Endodermal cell (in vitro differentiated cells): ENCODE data around the gene NRIP2. TPM values are rescaled to one million over a fixed set of nuclear protein-coding genes. Genes with fewer than 3 reads are reported as not detected.

Source experiments
- DNase-seq: peaks from one replicate; pipeline ENCODE4 v3.0.0-alpha.2; 2017
- H3K27ac ChIP-seq: 2 replicates; pipeline ENCODE4 v1.5.1; 2013; ENCODE audit warnings: mild to moderate bottlenecking, low read depth, low read length, moderate library complexity
- H3K27me3 ChIP-seq: 2 replicates; pipeline ENCODE4 v1.6.1; 2013; ENCODE audit warnings: mild to moderate bottlenecking, low read length, moderate library complexity; ENCODE audit not compliant: insufficient read depth, control insufficient read depth, poor library complexity, severe bottlenecking
- H3K36me3 ChIP-seq: 2 replicates; pipeline ENCODE4 v1.7.0; 2013; ENCODE audit warnings: mild to moderate bottlenecking, low read length, moderate library complexity; ENCODE audit not compliant: control insufficient read depth, insufficient read depth
- H3K4me1 ChIP-seq: one replicate; pipeline ENCODE4 v1.7.0; 2013; ENCODE audit warnings: low read length; ENCODE audit not compliant: control insufficient read depth, insufficient read depth
- H3K4me3 ChIP-seq: 2 replicates; pipeline ENCODE4 v1.5.1; 2013; ENCODE audit warnings: mild to moderate bottlenecking, low read length, moderate library complexity
- H3K9ac ChIP-seq: 2 replicates; pipeline ENCODE4 v1.6.1; 2013; ENCODE audit warnings: mild to moderate bottlenecking, low read length, moderate library complexity; ENCODE audit not compliant: poor library complexity, severe bottlenecking; ENCODE audit errors: extremely low read depth
- H3K9me3 ChIP-seq: 2 replicates; pipeline ENCODE4 v1.6.1; 2013; ENCODE audit warnings: mild to moderate bottlenecking, low read length, moderate library complexity; ENCODE audit not compliant: control insufficient read depth
- H3K27ac Mint-ChIP-seq: 2 replicates; pipeline ENCODE4 v1.8.0; 2020; ENCODE audit warnings: mixed read lengths
- H3K27me3 Mint-ChIP-seq: 2 replicates; pipeline ENCODE4 v1.8.0; 2021; ENCODE audit warnings: mild to moderate bottlenecking, mixed read lengths; ENCODE audit not compliant: insufficient read depth
- H3K36me3 Mint-ChIP-seq: 2 replicates; pipeline ENCODE4 v1.8.0; 2020; ENCODE audit warnings: low read depth, mixed read lengths
- H3K4me1 Mint-ChIP-seq: 2 replicates; pipeline ENCODE4 v1.8.0; 2020; ENCODE audit warnings: mixed read lengths
- H3K4me3 Mint-ChIP-seq: 2 replicates; pipeline ENCODE4 v1.8.0; 2020; ENCODE audit warnings: mild to moderate bottlenecking, moderate library complexity, mixed read lengths
- H3K9me3 Mint-ChIP-seq: 2 replicates; pipeline ENCODE4 v1.8.0; 2020; ENCODE audit warnings: mild to moderate bottlenecking, mixed read lengths
- WGBS, 2 experiments: methylation state at CpG; one replicate each; pipeline versions ENCODE4 v1.1.5 to v1.1.7; 2013; ENCODE audit warnings: missing lambda C conversion rate in 2 of 2, mixed read lengths in 1 of 2; ENCODE audit not compliant: insufficient coverage in 1 of 2, insufficient read length in 1 of 2; 5-methylcytosine and 5-hydroxymethylcytosine counted together
- total RNA-seq, 2 donors: library from RNA; stranded (reverse); fragmentation: NEBNext Ultra II Directional in 1 of 2; extraction: Animal tissue kit (Norgen Biotek cat#: 25700) in 1 of 2; gene quantifications; 2 replicates in 1 of 2; 3 replicates in 1 of 2; pipeline ENCODE4 v1.2.1, GENCODE V29; 2021
- TF ChIP-seq, protein P1 (sequence below): fragments of 200-600 bp; sonication (generic); conservative IDR thresholded peaks from 2 replicates; pipeline ENCODE4 v1.5.0; 2021; ENCODE audit warnings: antibody characterized with exemption, mild to moderate bottlenecking

NRIP2 gene
- total RNA-seq, 2 donors from 2014 or later, result not detected

DNA sequence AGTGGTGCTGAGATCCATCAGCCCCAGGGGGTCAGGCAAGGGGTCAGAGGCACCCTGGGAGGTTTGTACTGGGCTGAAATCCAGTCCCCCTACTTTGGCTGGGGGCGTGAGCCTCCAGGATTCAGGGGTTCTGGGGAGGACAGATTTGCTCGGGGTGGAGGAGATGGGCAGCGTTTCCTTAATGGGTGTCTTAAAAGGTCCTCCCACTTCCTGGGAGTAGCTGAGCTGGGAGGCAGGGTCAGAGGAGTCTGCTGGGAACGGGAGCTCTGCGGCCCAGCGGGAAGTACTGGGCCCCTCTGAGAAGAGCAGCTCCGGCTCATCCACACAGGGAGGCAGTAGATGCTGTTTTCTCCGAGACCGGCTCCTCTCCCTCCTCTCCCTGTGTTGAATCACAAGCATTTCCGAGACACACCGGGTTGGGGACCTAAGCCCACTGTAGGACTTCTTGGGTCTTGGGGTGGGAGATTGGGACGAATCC lies 24.1 kb upstream of the NRIP2 start:
- WGBS, 2 experiments, result 88 to 95% methylated on average over 5 to 12 of the region's 12 CpGs
- TF ChIP-seq, protein P1, sequence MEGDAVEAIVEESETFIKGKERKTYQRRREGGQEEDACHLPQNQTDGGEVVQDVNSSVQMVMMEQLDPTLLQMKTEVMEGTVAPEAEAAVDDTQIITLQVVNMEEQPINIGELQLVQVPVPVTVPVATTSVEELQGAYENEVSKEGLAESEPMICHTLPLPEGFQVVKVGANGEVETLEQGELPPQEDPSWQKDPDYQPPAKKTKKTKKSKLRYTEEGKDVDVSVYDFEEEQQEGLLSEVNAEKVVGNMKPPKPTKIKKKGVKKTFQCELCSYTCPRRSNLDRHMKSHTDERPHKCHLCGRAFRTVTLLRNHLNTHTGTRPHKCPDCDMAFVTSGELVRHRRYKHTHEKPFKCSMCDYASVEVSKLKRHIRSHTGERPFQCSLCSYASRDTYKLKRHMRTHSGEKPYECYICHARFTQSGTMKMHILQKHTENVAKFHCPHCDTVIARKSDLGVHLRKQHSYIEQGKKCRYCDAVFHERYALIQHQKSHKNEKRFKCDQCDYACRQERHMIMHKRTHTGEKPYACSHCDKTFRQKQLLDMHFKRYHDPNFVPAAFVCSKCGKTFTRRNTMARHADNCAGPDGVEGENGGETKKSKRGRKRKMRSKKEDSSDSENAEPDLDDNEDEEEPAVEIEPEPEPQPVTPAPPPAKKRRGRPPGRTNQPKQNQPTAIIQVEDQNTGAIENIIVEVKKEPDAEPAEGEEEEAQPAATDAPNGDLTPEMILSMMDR, result no peak
- Histone ChIP-seq H3K9me3 (no peaks in the 10 kb centered on the region), H3K9ac (no peak overlapping the region), H3K4me3 (no peak overlapping the region), H3K36me3 (peaks cover 50% of the 10 kb centered on the region), H3K27me3 (no peaks in the 10 kb centered on the region), H3K27ac (no peak overlapping the region), H3K4me1 (no peaks in the 10 kb centered on the region)
- DNase-seq, result no peak
- peak overlapping the region; percentile 19 for H3K27ac Mint-ChIP-seq
- H3K4me1 Mint-ChIP-seq, result peaks cover 6% of the 10 kb centered on the region
- H3K36me3 Mint-ChIP-seq, result peaks cover 52% of the 10 kb centered on the region
- H3K9me3 Mint-ChIP-seq, result no peaks in the 10 kb centered on the region
- H3K27me3 Mint-ChIP-seq, result peaks cover 10% of the 10 kb centered on the region
- no peak overlapping the region for H3K4me3 Mint-ChIP-seq

DNA sequence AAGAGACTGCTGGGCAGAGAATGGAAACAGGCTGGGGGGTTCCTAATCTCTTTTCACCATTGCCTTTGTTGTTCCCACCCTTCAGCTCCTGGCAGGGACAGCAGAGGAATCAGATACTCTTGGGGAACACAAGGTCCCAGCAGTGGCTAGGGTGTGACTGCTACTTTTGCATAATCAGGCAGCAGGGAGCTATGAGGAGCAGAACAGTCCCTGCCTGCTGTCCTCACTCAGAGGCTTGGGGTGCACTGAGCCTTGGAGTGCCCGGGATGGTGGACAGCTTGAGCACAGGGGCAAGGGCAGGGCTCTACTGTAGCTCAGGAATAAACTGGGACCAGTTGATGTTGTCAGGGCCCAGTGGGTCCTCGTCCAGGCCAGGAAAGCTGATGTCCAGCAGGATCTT lies 23.5 kb upstream of the NRIP2 start:
- no peaks in the 10 kb centered on the region for H3K9me3 Mint-ChIP-seq
- H3K9me3 ChIP-seq, result no peaks in the 10 kb centered on the region
- H3K36me3 ChIP-seq, result peaks cover 44% of the 10 kb centered on the region
- 87 to 93% methylated on average over 2 of the region's 2 CpGs for WGBS, 2 experiments
- peaks cover 6% of the 10 kb centered on the region for H3K4me1 Mint-ChIP-seq
- H3K27me3 ChIP-seq, result no peaks in the 10 kb centered on the region
- H3K9ac ChIP-seq, result no peak overlapping the region
- no peak for DNase-seq
- no peaks in the 10 kb centered on the region for H3K4me1 ChIP-seq
- no peak overlapping the region for H3K4me3 ChIP-seq
- peaks cover 10% of the 10 kb centered on the region for H3K27me3 Mint-ChIP-seq
- H3K36me3 Mint-ChIP-seq, result peaks cover 46% of the 10 kb centered on the region
- peak overlapping the region; percentile 19 for H3K27ac Mint-ChIP-seq
- no peak overlapping the region for H3K4me3 Mint-ChIP-seq
- TF ChIP-seq, protein P1, result no peak
- no peak overlapping the region for H3K27ac ChIP-seq

DNA sequence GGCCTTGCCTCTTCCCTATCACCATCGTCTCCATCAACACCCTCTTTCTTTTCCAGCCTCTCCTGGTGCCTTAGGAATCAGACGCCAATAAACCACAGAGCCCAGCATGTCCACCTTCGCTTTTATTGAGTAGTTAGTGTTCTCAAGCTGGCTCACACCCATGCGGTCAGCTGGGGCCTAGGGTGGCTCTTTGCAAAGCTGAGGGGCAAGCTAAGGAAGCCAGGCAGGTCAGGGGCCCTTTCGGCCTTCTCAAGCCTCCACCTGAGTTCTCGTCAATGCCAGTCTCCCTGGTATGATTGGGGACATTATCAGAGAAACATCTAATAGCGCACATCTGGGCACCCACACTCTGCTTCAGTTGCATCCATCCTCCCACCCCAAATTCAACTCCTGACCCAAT lies 22.7 kb upstream of the NRIP2 start:
- Mint-ChIP-seq H3K27ac (peak overlapping the region; percentile 74), H3K27me3 (peaks cover 10% of the 10 kb centered on the region), H3K4me1 (peaks cover 6% of the 10 kb centered on the region), H3K36me3 (peaks cover 39% of the 10 kb centered on the region), H3K4me3 (no peak overlapping the region), H3K9me3 (no peaks in the 10 kb centered on the region)
- H3K9me3 ChIP-seq, result no peaks in the 10 kb centered on the region
- H3K4me1 ChIP-seq, result no peaks in the 10 kb centered on the region
- no peak for DNase-seq
- 92 to 96% methylated on average over 7 of the region's 7 CpGs for WGBS, 2 experiments
- peak overlapping the region; percentile 66 for H3K27ac ChIP-seq
- no peak overlapping the region for H3K4me3 ChIP-seq
- TF ChIP-seq, protein P1, result no peak
- no peak overlapping the region for H3K9ac ChIP-seq
- no peaks in the 10 kb centered on the region for H3K27me3 ChIP-seq
- H3K36me3 ChIP-seq, result peaks cover 36% of the 10 kb centered on the region
